Fibroblast of lung (primary cell): ENCODE results near the gene EVA1B.

Experiments
- EZH2 ChIP-seq: IDR thresholded peaks from 2 replicates; pipeline ENCODE4 v1.5.1; 2012; ENCODE audit warnings: low read length, control low read depth, mild to moderate bottlenecking; ENCODE audit errors: missing control alignments
- TF ChIP-seq, protein P1 (sequence below), 2 donors: IDR thresholded peaks in 1 of 2; conservative IDR thresholded peaks in 1 of 2; 1 replicate in 1 of 2; 2 replicates in 1 of 2; pipeline ENCODE4 v1.5.1; 2011 to 2012; ENCODE audit warnings: low read length in 2 of 2, control low read depth in 1 of 2, inconsistent platforms in 1 of 2, low read depth in 1 of 2, mild to moderate bottlenecking in 1 of 2

DNA sequence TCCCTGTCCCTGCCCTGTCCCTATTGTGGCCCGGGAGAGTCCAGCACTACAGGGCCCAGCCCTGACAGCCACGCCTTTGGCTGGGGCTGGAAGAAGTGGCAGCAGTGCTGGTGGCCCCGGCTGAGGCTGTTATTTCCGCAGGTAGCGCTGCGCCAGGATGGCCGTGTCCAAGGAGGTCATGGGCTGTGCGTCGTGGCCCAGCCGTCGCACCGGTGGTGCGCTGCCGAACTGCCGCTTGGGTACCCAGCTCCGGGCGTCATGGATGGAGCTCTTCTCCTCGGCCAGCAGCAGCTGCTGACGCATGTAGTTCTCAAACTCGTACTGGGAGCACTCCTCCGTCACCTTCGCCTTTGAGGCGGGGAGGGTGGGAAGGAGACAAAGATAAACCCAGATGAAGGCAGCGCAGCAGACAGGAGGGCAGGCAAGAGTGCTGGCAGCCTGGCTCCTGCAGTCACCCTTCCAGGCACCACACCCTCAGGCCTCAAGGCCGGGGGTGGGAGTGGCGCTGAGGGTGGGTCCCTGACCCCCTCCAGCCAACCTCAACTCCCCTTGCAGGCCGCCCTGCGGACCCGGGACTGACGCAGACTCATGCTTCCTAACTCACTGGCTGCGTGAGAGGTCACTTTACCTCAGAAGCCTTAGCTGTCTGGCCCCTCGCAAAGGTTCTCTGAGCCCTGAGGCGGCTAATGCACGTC, 18.3 kb upstream of the EVA1B start:
- TF ChIP-seq EZH2 = no peak
- TF ChIP-seq, protein P1, sequence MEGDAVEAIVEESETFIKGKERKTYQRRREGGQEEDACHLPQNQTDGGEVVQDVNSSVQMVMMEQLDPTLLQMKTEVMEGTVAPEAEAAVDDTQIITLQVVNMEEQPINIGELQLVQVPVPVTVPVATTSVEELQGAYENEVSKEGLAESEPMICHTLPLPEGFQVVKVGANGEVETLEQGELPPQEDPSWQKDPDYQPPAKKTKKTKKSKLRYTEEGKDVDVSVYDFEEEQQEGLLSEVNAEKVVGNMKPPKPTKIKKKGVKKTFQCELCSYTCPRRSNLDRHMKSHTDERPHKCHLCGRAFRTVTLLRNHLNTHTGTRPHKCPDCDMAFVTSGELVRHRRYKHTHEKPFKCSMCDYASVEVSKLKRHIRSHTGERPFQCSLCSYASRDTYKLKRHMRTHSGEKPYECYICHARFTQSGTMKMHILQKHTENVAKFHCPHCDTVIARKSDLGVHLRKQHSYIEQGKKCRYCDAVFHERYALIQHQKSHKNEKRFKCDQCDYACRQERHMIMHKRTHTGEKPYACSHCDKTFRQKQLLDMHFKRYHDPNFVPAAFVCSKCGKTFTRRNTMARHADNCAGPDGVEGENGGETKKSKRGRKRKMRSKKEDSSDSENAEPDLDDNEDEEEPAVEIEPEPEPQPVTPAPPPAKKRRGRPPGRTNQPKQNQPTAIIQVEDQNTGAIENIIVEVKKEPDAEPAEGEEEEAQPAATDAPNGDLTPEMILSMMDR (conservative IDR thresholded peaks at IDR 0.05 in 1 of 2, IDR thresholded peaks at IDR 0.05 in 1 of 2; ENCODE audit: low read depth in 1 of 2, low read length in 2 of 2) = no peak
